HepG2 (cell line): ENCODE measurements around the gene PELI2. TPM values are rescaled to one million over a fixed set of nuclear protein-coding genes. Genes with fewer than 3 reads are reported as not detected.

Source experiments
- ATAC-seq: fragments of 200-7000 bp; cut with Tn5 transposase; 3 replicates; pipeline ENCODE4 v1.9.1; 2020; ENCODE audit warnings: mild to moderate bottlenecking, moderate library complexity
- BruUV-seq: library from RNA; stranded (reverse); fragments of 400-500 nt; replicated peaks from 2 replicates; lab custom pipeline; 2021; lab: Mats Ljungman, UMichigan
- CTCF ChIA-PET: fragments of 300-600 bp; formaldehyde crosslinking; extraction: SDS; loops from one replicate; lab custom pipeline; 2021; ENCODE audit warnings: low total read pairs, inconsistent platforms, low intra/inter-chr PET ratio; lab: Yijun Ruan, JAX
- POLR2A ChIA-PET: fragments of 350-600 bp; sonication (Branson Sonifier 250); formaldehyde crosslinking; loops from one replicate; lab custom pipeline; 2020; ENCODE audit warnings: antibody characterized with exemption, inconsistent platforms; lab: Yijun Ruan, JAX
- DNase-seq: peaks from one replicate; pipeline ENCODE4 v3.0.0-alpha.2; 2015; ENCODE audit warnings: low spot score
- FAIRE-seq: peaks from 3 replicates; lab custom pipeline; 2011; peaks lifted over from hg19 to GRCh38; lab: Jason Lieb, UNC
- H2AFZ ChIP-seq: one replicate; pipeline ENCODE4 v1.6.1; 2011; ENCODE audit warnings: low read length, inconsistent platforms
- H3K27ac ChIP-seq: fragments of 300-600 bp; 3 replicates; pipeline ENCODE4 v1.8.0; 2011; ENCODE audit warnings: mixed run types, mild to moderate bottlenecking, mixed read lengths, low read length, inconsistent platforms; ENCODE audit not compliant: insufficient read depth; ENCODE audit errors: extremely low read length
- H3K27me3 ChIP-seq, 2 experiments: fragments of 200-600 bp in 1 of 2; 2 replicates in 1 of 2; 3 replicates in 1 of 2; pipeline versions ENCODE4 v1.6.0 to v1.8.0; 2011; ENCODE audit warnings: low read length in 2 of 2, mild to moderate bottlenecking in 2 of 2, moderate library complexity in 2 of 2, inconsistent platforms in 1 of 2; ENCODE audit not compliant: insufficient read depth in 2 of 2, control insufficient read depth in 1 of 2
- H3K36me3 ChIP-seq, 2 experiments: fragments of 200-600 bp in 1 of 2; replicated peaks in 1 of 2; 2 replicates in 1 of 2; 3 replicates in 1 of 2; pipeline versions ENCODE4 v1.5.1 to v1.8.0; 2011; ENCODE audit warnings: low read length in 2 of 2, inconsistent platforms in 1 of 2; ENCODE audit not compliant: insufficient read depth in 2 of 2, control insufficient read depth in 1 of 2
- H3K4me1 ChIP-seq: 2 replicates; pipeline ENCODE4 v1.5.1; 2012; ENCODE audit warnings: low read length, inconsistent platforms; ENCODE audit not compliant: insufficient read depth
- H3K4me2 ChIP-seq: 2 replicates; pipeline ENCODE4 v1.6.0; 2011; ENCODE audit warnings: low read depth, low read length, inconsistent platforms
- H3K4me3 ChIP-seq, 3 experiments: fragments of 200-600 bp in 1 of 3; sonication (generic), shearing (Covaris generic) in 1 of 3; replicated peaks in 1 of 3; 2 replicates each; pipeline ENCODE4 v1.5.1; 2011 to 2016; ENCODE audit warnings: low read length in 3 of 3, inconsistent platforms in 2 of 3, low read depth in 2 of 3, mild to moderate bottlenecking in 2 of 3, control low read depth in 1 of 3, mixed read lengths in 1 of 3; ENCODE audit not compliant: insufficient read depth in 1 of 3
- H3K79me2 ChIP-seq: one replicate; pipeline ENCODE4 v1.6.1; 2011; ENCODE audit warnings: low read length, inconsistent platforms; ENCODE audit not compliant: insufficient read depth
- H3K9ac ChIP-seq: 2 replicates; pipeline ENCODE4 v1.6.0; 2011; ENCODE audit warnings: mild to moderate bottlenecking, low read depth, low read length, inconsistent platforms; ENCODE audit not compliant: insufficient read depth
- H3K9me3 ChIP-seq: 2 replicates; pipeline ENCODE4 v1.5.1; 2012; ENCODE audit warnings: mild to moderate bottlenecking, low read length
- H4K20me1 ChIP-seq: 2 replicates; pipeline ENCODE4 v1.6.0; 2011; ENCODE audit warnings: inconsistent platforms, mild to moderate bottlenecking, low read length, moderate library complexity; ENCODE audit not compliant: insufficient read depth
- AHR ChIP-seq: IDR thresholded peaks from 2 replicates; pipeline ENCODE4 v1.6.1; 2018; ENCODE audit warnings: missing genetic modification reagents, missing compliant biosample characterization
- DNMT3B ChIP-seq: conservative IDR thresholded peaks from 2 replicates; pipeline ENCODE4 v1.6.1; 2016; ENCODE audit warnings: missing biosample characterization, control low read depth
- HMG20B ChIP-seq: conservative IDR thresholded peaks from 2 replicates; pipeline ENCODE4 v1.6.1; 2016; ENCODE audit warnings: missing genetic modification reagents, missing compliant biosample characterization
- HOXA5 ChIP-seq: sonication (generic); formaldehyde crosslinking; IDR thresholded peaks from 2 replicates; pipeline ENCODE4 v1.4.0; 2020; ENCODE audit warnings: missing genetic modification reagents
- IKZF4 ChIP-seq: sonication (generic); formaldehyde crosslinking; IDR thresholded peaks from 2 replicates; pipeline ENCODE4 v1.5.1; 2020; ENCODE audit warnings: borderline replicate concordance, mild to moderate bottlenecking, low read depth, missing genetic modification reagents; ENCODE audit errors: not compliant biosample characterization
- RXRA ChIP-seq: sonication (generic); formaldehyde crosslinking; IDR thresholded peaks from 2 replicates; pipeline ENCODE4 v1.5.1; 2020; ENCODE audit warnings: missing genetic modification reagents
- ZNF225 ChIP-seq: sonication (generic); formaldehyde crosslinking; IDR thresholded peaks from 2 replicates; pipeline ENCODE4 v1.4.0; 2020; ENCODE audit warnings: mild to moderate bottlenecking, missing genetic modification reagents
- ZNF558 ChIP-seq: sonication (generic); formaldehyde crosslinking; IDR thresholded peaks from 2 replicates; pipeline ENCODE4 v1.9.0; 2022; ENCODE audit warnings: mild to moderate bottlenecking, missing genetic modification reagents, borderline replicate concordance
- ZNF709 ChIP-seq: sonication (generic); formaldehyde crosslinking; IDR thresholded peaks from 2 replicates; pipeline ENCODE4 v1.5.0; 2020; ENCODE audit warnings: mild to moderate bottlenecking, missing genetic modification reagents
- ZNF770 ChIP-seq: sonication (generic); formaldehyde crosslinking; IDR thresholded peaks from 2 replicates; pipeline ENCODE4 v1.5.0; 2020; ENCODE audit warnings: mild to moderate bottlenecking, missing genetic modification reagents
- ZSCAN25 ChIP-seq: sonication (generic); formaldehyde crosslinking; IDR thresholded peaks from 2 replicates; pipeline ENCODE4 v1.8.0; 2022; ENCODE audit warnings: mild to moderate bottlenecking, missing genetic modification reagents
- WGBS: methylation state at CpG from one replicate; pipeline ENCODE4 v1.1.6; 2017; ENCODE audit warnings: low lambda C conversion rate; 5-methylcytosine and 5-hydroxymethylcytosine counted together
- in situ Hi-C: cut with HindIII; loops from 2 replicates; pipeline ENCODE4 v1.10.0; 2017; ENCODE audit warnings: low pct_unique_long_range_greater_than_20kb; ENCODE audit not compliant: extremely low pct_ligation_motif_present
- intact Hi-C: fragments of 100-400 bp; cut with micrococcal nuclease; formaldehyde crosslinking; loops from one replicate; pipeline ENCODE4 v1.10.0; 2022; ENCODE audit not compliant: unreplicated experiment
- polyA plus RNA-seq, 8 experiments: library from polyadenylated mRNA; depleted of rRNA in 3 of 8; stranded (reverse) in 7 of 8; unstranded in 1 of 8; fragments of >200 nt; fragmentation: Illumina TruSeq in 4 of 8; extraction: Trizol in 4 of 8; gene quantifications; 2 replicates each; pipeline versions ENCODE4 v1.2.1 to v1.2.3, GENCODE V29; 2011 to 2016; ENCODE audit warnings: low read depth in 4 of 8, missing spikeins in 1 of 8, mixed read lengths in 1 of 8; ENCODE audit not compliant: insufficient read depth in 1 of 8
- total RNA-seq, 5 experiments: library from RNA; depleted of rRNA; stranded (reverse); fragments of >200 nt; fragmentation: Illumina TruSeq; extraction: Trizol; gene quantifications; 2 replicates each; pipeline ENCODE4 v1.2.3, GENCODE V29; 2016; ENCODE audit warnings: low read depth in 1 of 5

The PELI2 gene
- total and polyA plus RNA-seq, 2 of the 13 experiments (the other 11 are each of a cell fraction or from before 2014, with no cell fraction given): 0.07 TPM; not detected in 1

- intact Hi-C loops (no loop called here), in situ Hi-C loops (no loop called here)
- Histone ChIP-seq H2AFZ (no peak overlapping the region), H4K20me1 (no peaks in the 10 kb centered on the region), H3K4me1 (no peaks in the 10 kb centered on the region), H3K27ac (no peak overlapping the region), H3K9me3 (no peaks in the 10 kb centered on the region), H3K79me2 (no peaks in the 10 kb centered on the region), H3K27me3 (no peaks in the 10 kb centered on the region; a peak in 2 of 5 replicates), H3K9ac (no peak overlapping the region), H3K4me2 (no peak overlapping the region), H3K36me3 (no peaks in the 10 kb centered on the region), H3K4me3 (no peak overlapping the region)
- no peak for FAIRE-seq
- DNase-seq: no peak
- ChIA-PET POLR2A (no interaction called here), CTCF (no interaction called here)
- TF ChIP-seq ZNF709 (CRISPR knock-in tag) (no peak), ZNF225 (CRISPR knock-in tag) (no peak)
- no CpG with 5 or more reads among the region's 2 CpGs for WGBS
- BruUV-seq: no TSS peak
- ATAC-seq: no peak
These were observed 94.3 kb downstream of the PELI2 start for GRCh38 chr14:56212521-56212920.

DNA sequence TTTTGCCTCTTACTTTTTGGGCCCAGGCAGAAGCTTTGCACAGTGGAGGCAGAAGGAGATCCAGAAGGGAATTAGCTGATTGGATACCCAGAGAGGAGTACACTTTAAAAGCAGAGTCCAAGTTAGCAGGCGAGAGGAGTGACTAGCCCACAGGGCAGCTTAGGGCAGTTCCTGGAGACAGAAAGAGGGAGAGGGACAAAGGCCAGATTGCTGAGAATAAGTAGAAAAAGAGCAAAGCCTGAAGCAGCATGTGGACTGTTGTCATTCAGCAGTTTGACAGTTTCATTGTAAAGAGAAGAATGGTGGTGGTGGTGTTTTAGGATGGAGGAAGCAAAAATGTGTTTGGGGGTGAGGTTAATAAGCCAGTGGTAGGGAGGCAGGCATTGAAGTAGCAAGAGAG, 95.1 kb downstream of the PELI2 start:
- no peak for FAIRE-seq
- ChIA-PET CTCF (no interaction called here), POLR2A (no interaction called here)

More for the DNA sequence above, 95.1 kb downstream of the PELI2 start:
- Histone ChIP-seq H2AFZ (no peak overlapping the region), H4K20me1 (no peaks in the 10 kb centered on the region), H3K4me1 (no peaks in the 10 kb centered on the region), H3K4me3 (no peak overlapping the region), H3K27ac (no peak overlapping the region), H3K27me3 (no peaks in the 10 kb centered on the region; a peak in 2 of 5 replicates), H3K36me3 (no peaks in the 10 kb centered on the region), H3K79me2 (no peaks in the 10 kb centered on the region), H3K4me2 (no peak overlapping the region), H3K9ac (no peak overlapping the region), H3K9me3 (no peaks in the 10 kb centered on the region)
- TF ChIP-seq AHR (CRISPR knock-in tag) (no peak), HOXA5 (CRISPR knock-in tag) (no peak), DNMT3B (CRISPR knock-in tag) (no peak), ZNF558 (CRISPR knock-in tag) (no peak), ZNF770 (CRISPR knock-in tag) (no peak), HMG20B (no peak), ZSCAN25 (CRISPR knock-in tag) (no peak), RXRA (no peak), IKZF4 (CRISPR knock-in tag) (no peak)
- DNase-seq: no peak
- no TSS peak for BruUV-seq
- intact Hi-C loops: no loop called here
- no peak for ATAC-seq
- WGBS: 0% methylated on average over 1 of the region's 1 CpG
- in situ Hi-C loops: no loop called here
